Measurements from ENCODE around the gene KIF14.
"Not testable (repeated sequence)": the region's sequence is repeated elsewhere in the genome, so short reads cannot be mapped to it uniquely, and the experiment has no call there.

The KIF14 gene

GRCh38 chr1:200631375-200631774 lies 10.8 kb upstream of the KIF14 start:
- DNase-seq (ENCODE audit: low read depth): no peak
- TF ChIP-seq CTCF (IDR thresholded peaks at IDR 0.05; ENCODE audit: control insufficient read depth, extremely low read depth, insufficient read depth): no peak
- H3K4me3 ChIP-seq (ENCODE audit: low read depth, low read length): no peak overlapping the region

- not testable (repeated sequence) for DNase-seq (ENCODE audit: low read depth); H3K4me3 ChIP-seq (ENCODE audit: low read depth, low read length)
Measured at GRCh38 chr1:200630515-200630899, 10.0 kb upstream of the KIF14 start.

- DNase-seq (ENCODE audit: low read depth): no peak
- no peak overlapping the region for H3K4me3 ChIP-seq (ENCODE audit: low read depth, low read length)
- no peak for TF ChIP-seq CTCF (IDR thresholded peaks at IDR 0.05; ENCODE audit: control insufficient read depth, extremely low read depth, insufficient read depth)
Measured at GRCh38 chr1:200629876-200630514, 9.4 kb upstream of the KIF14 start.

- no peak overlapping the region for H3K4me3 ChIP-seq (ENCODE audit: low read depth, low read length)
- DNase-seq (ENCODE audit: low read depth): no peak
- no peak for TF ChIP-seq CTCF (IDR thresholded peaks at IDR 0.05; ENCODE audit: control insufficient read depth, extremely low read depth, insufficient read depth)
Measured at GRCh38 chr1:200628223-200628881, 7.8 kb upstream of the KIF14 start.

GRCh38 chr1:200627575-200628222 lies 7.1 kb upstream of the KIF14 start:
- DNase-seq (ENCODE audit: low read depth): no peak
- H3K4me3 ChIP-seq (ENCODE audit: low read depth, low read length): no peak overlapping the region
- no peak for TF ChIP-seq CTCF (IDR thresholded peaks at IDR 0.05; ENCODE audit: control insufficient read depth, extremely low read depth, insufficient read depth)

- H3K4me3 ChIP-seq (ENCODE audit: low read depth, low read length): no peak overlapping the region
- no peak for TF ChIP-seq CTCF (IDR thresholded peaks at IDR 0.05; ENCODE audit: control insufficient read depth, extremely low read depth, insufficient read depth)
- DNase-seq (ENCODE audit: low read depth): no peak
Measured at GRCh38 chr1:200626853-200627534, 6.4 kb upstream of the KIF14 start.

- no peak overlapping the region for H3K4me3 ChIP-seq (ENCODE audit: low read depth, low read length)
- no peak for TF ChIP-seq CTCF (IDR thresholded peaks at IDR 0.05; ENCODE audit: control insufficient read depth, extremely low read depth, insufficient read depth)
- DNase-seq (ENCODE audit: low read depth): no peak
Measured at GRCh38 chr1:200625381-200625824, 4.9 kb upstream of the KIF14 start.

Data from LNCaP clone FGC (cell line).